Mammary epithelial cell (primary cell): Measurements from ENCODE around the gene CDKN2B-AS1.

Experiments used
- CTCF ChIP-seq, 2 donors: IDR thresholded peaks in 1 of 2; conservative IDR thresholded peaks in 1 of 2; 2 replicates each; pipeline ENCODE4 v1.5.1; 2011 to 2012; ENCODE audit warnings: inconsistent platforms in 2 of 2, low read length in 2 of 2, mild to moderate bottlenecking in 2 of 2, control low read depth in 1 of 2, low read depth in 1 of 2; ENCODE audit not compliant: insufficient read depth in 1 of 2; ENCODE audit errors: extremely low read depth in 1 of 2
- EZH2 ChIP-seq: IDR thresholded peaks from 2 replicates; pipeline ENCODE4 v1.6.1; 2012; ENCODE audit warnings: low read length, inconsistent platforms, borderline replicate concordance

DNA sequence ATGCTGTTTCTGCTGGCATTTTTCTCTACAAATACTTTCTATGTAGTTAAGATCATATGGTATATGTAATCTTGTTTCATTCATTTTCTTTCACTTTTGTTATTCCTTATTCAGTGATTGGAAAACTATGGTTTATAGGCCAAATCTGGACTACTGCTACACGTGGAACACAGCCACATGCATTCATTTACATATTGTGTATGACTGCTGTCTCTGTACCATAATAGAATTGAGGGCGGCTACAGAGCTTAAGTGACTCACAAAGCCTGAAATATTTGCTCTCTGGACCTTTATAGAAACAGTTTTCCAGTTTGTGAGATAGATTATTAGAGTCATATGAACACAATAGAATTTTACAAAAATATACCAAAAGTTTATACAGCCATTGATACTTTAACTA, 148.1 kb downstream of the CDKN2B-AS1 start:
- TF ChIP-seq CTCF (conservative IDR thresholded peaks at IDR 0.05 in 1 of 2, IDR thresholded peaks at IDR 0.05 in 1 of 2; ENCODE audit: extremely low read depth in 1 of 2, insufficient read depth in 1 of 2, low read depth in 1 of 2, low read length in 2 of 2) (no peak), EZH2 (no peak)
